ENCODE results near the gene RAD17.

The RAD17 gene

DNA sequence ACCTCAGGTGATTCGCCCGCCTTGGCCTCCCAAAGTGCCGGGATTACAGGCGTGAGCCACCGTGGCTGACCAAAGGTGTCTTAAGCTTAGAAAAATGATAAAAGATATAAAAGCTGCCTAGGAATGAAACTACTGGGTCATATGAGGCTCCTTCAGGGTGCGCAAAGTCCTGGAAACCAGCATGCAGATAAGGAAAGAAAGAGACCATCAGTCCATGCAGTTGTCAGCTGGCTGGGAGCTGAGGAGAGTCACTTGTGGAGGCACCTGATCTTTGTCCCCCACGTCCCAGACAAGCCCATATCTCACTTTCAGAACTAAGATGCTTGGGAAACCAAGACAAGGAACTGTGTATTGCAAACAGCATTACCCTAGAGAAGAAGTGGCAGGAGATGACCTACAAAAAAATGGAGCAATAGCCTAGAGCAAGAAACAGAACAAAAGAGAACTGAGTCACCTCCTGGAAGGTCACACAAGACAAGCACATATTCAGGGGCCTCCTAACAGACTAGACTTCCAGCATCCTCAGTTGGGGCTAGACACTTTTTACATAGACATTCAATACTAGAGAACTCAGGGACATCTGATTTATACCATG, 34.2 kb upstream of the RAD17 start:
- TF ChIP-seq, protein P1, sequence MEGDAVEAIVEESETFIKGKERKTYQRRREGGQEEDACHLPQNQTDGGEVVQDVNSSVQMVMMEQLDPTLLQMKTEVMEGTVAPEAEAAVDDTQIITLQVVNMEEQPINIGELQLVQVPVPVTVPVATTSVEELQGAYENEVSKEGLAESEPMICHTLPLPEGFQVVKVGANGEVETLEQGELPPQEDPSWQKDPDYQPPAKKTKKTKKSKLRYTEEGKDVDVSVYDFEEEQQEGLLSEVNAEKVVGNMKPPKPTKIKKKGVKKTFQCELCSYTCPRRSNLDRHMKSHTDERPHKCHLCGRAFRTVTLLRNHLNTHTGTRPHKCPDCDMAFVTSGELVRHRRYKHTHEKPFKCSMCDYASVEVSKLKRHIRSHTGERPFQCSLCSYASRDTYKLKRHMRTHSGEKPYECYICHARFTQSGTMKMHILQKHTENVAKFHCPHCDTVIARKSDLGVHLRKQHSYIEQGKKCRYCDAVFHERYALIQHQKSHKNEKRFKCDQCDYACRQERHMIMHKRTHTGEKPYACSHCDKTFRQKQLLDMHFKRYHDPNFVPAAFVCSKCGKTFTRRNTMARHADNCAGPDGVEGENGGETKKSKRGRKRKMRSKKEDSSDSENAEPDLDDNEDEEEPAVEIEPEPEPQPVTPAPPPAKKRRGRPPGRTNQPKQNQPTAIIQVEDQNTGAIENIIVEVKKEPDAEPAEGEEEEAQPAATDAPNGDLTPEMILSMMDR (IDR thresholded peaks at IDR 0.05; ENCODE audit: low read depth, low read length): no peak
- in situ Hi-C loops (cut with HindIII; ENCODE audit: low sequenced_read_pairs): no loop called here

DNA sequence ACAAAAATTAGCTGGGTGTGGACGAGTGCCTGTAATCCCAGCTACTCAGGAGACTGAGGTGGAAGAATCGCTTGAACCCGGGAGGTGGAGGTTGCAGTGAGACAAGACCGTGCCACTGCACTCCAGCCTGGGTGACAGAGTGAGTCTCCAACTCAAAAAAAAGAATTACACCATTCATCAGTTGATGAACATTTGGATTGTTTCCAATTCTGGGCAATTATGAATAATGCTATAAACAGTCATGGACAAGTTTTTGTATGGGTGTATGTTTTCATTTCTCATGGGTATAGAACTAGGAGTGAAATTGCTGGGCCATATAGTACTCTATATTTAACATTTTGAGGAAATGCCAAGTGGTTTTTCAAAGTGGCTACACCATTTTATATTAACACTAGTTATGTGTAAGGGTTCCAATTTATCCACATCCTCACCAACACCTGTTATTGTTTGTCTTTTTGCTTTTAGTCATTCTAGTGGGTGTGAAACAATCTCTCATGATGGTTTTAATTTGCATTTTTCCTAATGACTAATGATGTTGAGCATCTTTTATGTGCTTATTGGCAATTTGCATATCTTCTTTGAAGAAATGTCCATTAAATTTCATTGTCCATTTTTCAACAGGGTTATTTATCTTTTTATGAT, 28.0 kb upstream of the RAD17 start:
- H3K4me3 ChIP-seq (ENCODE audit: low read depth, low read length): no peak overlapping the region
- in situ Hi-C loops (cut with HindIII; ENCODE audit: low sequenced_read_pairs): no loop called here
- DNase-seq (ENCODE audit: low read depth, low spot score): no peak
- TF ChIP-seq, protein P1 (IDR thresholded peaks at IDR 0.05; ENCODE audit: low read depth, low read length): no peak

More for the DNA sequence above, 34.2 kb upstream of the RAD17 start:
- no peak overlapping the region for H3K4me3 ChIP-seq (ENCODE audit: low read depth, low read length)
- no peak for DNase-seq (ENCODE audit: low read depth, low spot score)

DNA sequence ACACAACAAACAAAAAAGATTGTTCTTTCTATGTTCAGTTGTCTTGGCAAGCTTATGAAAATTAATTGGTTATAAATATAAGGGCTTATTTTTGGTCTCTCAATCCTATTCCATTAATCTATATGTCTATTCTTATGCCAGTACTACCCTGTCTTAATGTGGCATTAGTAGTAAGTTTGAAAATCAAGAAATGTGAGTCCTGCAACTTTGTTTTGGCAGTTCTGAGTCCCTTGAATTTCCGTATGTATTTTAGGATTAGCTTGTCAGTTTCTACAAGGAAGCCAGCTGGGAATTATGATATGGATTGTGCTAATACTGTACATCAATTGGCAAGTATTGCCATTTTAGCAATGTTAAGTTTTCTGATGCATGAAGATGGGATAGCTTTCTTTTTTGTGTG, 26.5 kb upstream of the RAD17 start:
- no peak for DNase-seq (ENCODE audit: low read depth, low spot score)
- TF ChIP-seq, protein P1 (IDR thresholded peaks at IDR 0.05; ENCODE audit: low read depth, low read length): no peak
- H3K4me3 ChIP-seq (ENCODE audit: low read depth, low read length): no peak overlapping the region
- in situ Hi-C loops (cut with HindIII; ENCODE audit: low sequenced_read_pairs): no loop called here

DNA sequence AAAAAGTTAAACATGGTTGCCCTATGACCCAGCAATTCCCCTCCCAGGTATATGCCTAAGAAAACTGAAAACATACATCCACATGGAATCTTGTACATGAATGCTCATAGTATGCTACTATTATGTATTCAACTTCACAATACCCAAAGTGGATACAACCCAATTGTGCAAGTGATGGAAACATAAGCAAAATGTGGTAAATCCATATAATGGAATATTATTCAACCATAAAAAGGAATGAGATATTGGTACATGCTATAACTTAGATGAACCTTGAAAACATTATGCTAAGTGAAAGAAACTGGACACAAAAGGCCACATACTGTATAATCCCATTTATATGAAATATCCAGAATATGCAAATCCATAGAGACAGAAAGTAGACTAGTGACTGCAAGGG, 19.0 kb upstream of the RAD17 start:
- in situ Hi-C loops (cut with HindIII; ENCODE audit: low sequenced_read_pairs): no loop called here
- TF ChIP-seq, protein P1 (IDR thresholded peaks at IDR 0.05; ENCODE audit: low read depth, low read length): no peak
- DNase-seq (ENCODE audit: low read depth, low spot score): no peak

DNA sequence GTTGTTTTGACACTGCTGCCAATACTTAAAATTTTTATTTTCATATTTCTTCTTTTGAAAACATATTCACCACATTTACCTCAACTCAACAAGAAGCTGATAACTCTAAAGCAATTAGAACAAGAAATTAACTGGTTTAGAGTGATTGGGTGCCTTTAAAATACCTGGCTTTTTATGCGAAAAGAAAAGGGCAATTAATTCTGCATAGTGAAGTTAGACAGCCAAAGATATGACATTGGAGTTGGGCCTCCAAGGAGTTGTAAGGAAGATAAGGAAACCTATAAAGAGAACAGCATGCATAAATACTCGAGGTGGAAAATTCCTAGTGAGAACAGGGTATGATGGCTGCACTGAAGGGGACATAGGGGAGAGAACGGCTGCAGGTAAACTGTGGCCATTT, 9.9 kb upstream of the RAD17 start:
- DNase-seq (ENCODE audit: low read depth, low spot score): no peak
- TF ChIP-seq, protein P1 (IDR thresholded peaks at IDR 0.05; ENCODE audit: low read depth, low read length): no peak
- in situ Hi-C loops (cut with HindIII; ENCODE audit: low sequenced_read_pairs): no loop called here
- no peak overlapping the region for H3K4me3 ChIP-seq (ENCODE audit: low read depth, low read length)

More for the DNA sequence above, 19.0 kb upstream of the RAD17 start:
- no peak overlapping the region for H3K4me3 ChIP-seq (ENCODE audit: low read depth, low read length)

DNA sequence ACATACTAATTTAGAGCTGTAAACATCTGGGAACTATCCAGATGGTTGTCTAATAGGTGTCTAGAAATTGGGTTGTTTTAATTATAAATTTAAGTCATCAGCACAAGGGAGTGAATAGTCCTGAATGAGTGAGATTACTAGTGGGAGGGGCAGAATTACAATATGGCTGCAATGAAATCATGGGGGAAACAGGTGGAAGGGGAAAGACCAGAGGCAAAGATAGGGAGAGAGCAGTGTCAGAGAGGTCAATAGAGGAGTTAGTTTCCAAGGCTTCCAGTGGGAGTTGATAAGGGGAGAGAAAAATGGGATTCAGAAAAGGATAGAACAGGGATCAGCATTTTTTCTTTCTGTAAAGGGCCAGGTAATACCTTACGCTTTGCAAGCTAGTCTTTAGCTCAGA, 9.2 kb upstream of the RAD17 start:
- in situ Hi-C loops (cut with HindIII; ENCODE audit: low sequenced_read_pairs): no loop called here
- no peak for DNase-seq (ENCODE audit: low read depth, low spot score)
- no peak overlapping the region for H3K4me3 ChIP-seq (ENCODE audit: low read depth, low read length)
- TF ChIP-seq, protein P1 (IDR thresholded peaks at IDR 0.05; ENCODE audit: low read depth, low read length): no peak

Data from astrocyte of the spinal cord (primary cell).